SK-N-SH (cell line): ENCODE measurements around the gene ARHGAP26. TPM values are rescaled to one million over a fixed set of nuclear protein-coding genes. Genes with fewer than 3 reads are reported as not detected.

Experiments used
- CTCF ChIA-PET: fragments of 300-600, 350-600 bp; formaldehyde crosslinking; extraction: SDS; loops from one replicate; lab custom pipeline; 2021; lab: Yijun Ruan, JAX
- POLR2A ChIA-PET: fragments of 350-600 bp; sonication (Branson Sonifier 250); formaldehyde crosslinking; extraction: SDS; loops from one replicate; lab custom pipeline; 2020; ENCODE audit warnings: antibody characterized with exemption, inconsistent platforms; lab: Yijun Ruan, JAX
- DNase-seq: peaks from one replicate; pipeline ENCODE4 v3.0.0; 2012
- H2AFZ ChIP-seq: fragments of 200-600 bp; sonication (generic); 2 replicates; pipeline ENCODE4 v1.8.1; 2016; ENCODE audit warnings: antibody characterized with exemption, mild to moderate bottlenecking, low read depth
- H3F3A ChIP-seq: fragments of 200-600 bp; sonication (generic); replicated peaks from 2 replicates; pipeline ENCODE3; 2016; ENCODE audit warnings: antibody characterized with exemption, mild to moderate bottlenecking; ENCODE audit not compliant: insufficient read depth
- H3K27ac ChIP-seq, 2 experiments: fragments of 200-500 bp in 1 of 2; fragments of 200-600 bp in 1 of 2; sonication (Bioruptor generic) in 1 of 2; sonication (generic), shearing (Covaris generic) in 1 of 2; 2 replicates each; pipeline versions ENCODE4 v1.5.1 to v1.6.1; 2014 to 2016; ENCODE audit warnings: low read depth in 2 of 2, inconsistent platforms in 1 of 2, low read length in 1 of 2, mild to moderate bottlenecking in 1 of 2, mixed read lengths in 1 of 2
- H3K27me3 ChIP-seq: fragments of 200-600 bp; sonication (generic), shearing (Covaris generic); 2 replicates; pipeline ENCODE4 v1.6.1; 2016; ENCODE audit warnings: mixed run types; ENCODE audit not compliant: insufficient read depth
- H3K36me3 ChIP-seq, 2 experiments: fragments of 200-500 bp in 1 of 2; fragments of 200-600 bp in 1 of 2; sonication (Bioruptor generic) in 1 of 2; sonication (generic) in 1 of 2; replicated peaks in 1 of 2; 2 replicates each; pipeline versions ENCODE3 to v1.5.1; 2014 to 2016; ENCODE audit warnings: low read length in 1 of 2, mild to moderate bottlenecking in 1 of 2; ENCODE audit not compliant: insufficient read depth in 2 of 2, control insufficient read depth in 1 of 2
- H3K4me1 ChIP-seq, 2 experiments: fragments of 200-500 bp in 1 of 2; fragments of 200-600 bp in 1 of 2; sonication (Bioruptor generic) in 1 of 2; sonication (generic), shearing (Covaris generic) in 1 of 2; 2 replicates each; pipeline versions ENCODE4 v1.5.1 to v1.6.1; 2014 to 2016; ENCODE audit warnings: low read depth in 1 of 2, low read length in 1 of 2, mixed run types in 1 of 2; ENCODE audit not compliant: insufficient read depth in 2 of 2, control insufficient read depth in 1 of 2
- H3K4me2 ChIP-seq: fragments of 200-600 bp; sonication (generic), shearing (Covaris generic); 2 replicates; pipeline ENCODE4 v1.6.1; 2017; ENCODE audit warnings: mixed run types
- H3K4me3 ChIP-seq, 2 experiments: fragments of 200-500 bp in 1 of 2; fragments of 200-600 bp in 1 of 2; sonication (Bioruptor generic) in 1 of 2; sonication (generic), shearing (Covaris generic) in 1 of 2; 2 replicates each; pipeline versions ENCODE4 v1.5.1 to v1.8.1; 2014 to 2016; ENCODE audit warnings: low read depth in 2 of 2, inconsistent platforms in 1 of 2, low read length in 1 of 2, mild to moderate bottlenecking in 1 of 2, mixed read lengths in 1 of 2, moderate library complexity in 1 of 2
- H3K79me2 ChIP-seq: fragments of 200-600 bp; sonication (generic); 2 replicates; pipeline ENCODE4 v1.8.1; 2017; ENCODE audit warnings: mild to moderate bottlenecking; ENCODE audit not compliant: insufficient read depth
- H3K9ac ChIP-seq: fragments of 200-600 bp; sonication (generic); 2 replicates; pipeline ENCODE4 v1.6.1; 2017; ENCODE audit warnings: mixed run types
- H3K9me2 ChIP-seq: fragments of 200-600 bp; sonication (generic); 2 replicates; pipeline ENCODE4 v1.6.1; 2017; ENCODE audit warnings: mixed run types
- H3K9me3 ChIP-seq: fragments of 200-600 bp; sonication (generic); 2 replicates; pipeline ENCODE4 v1.6.1; 2017; ENCODE audit warnings: mixed run types, mild to moderate bottlenecking, moderate library complexity
- H4K20me1 ChIP-seq: fragments of 200-600 bp; sonication (generic); 2 replicates; pipeline ENCODE4 v1.6.1; 2017; ENCODE audit warnings: mild to moderate bottlenecking, mixed run types; ENCODE audit not compliant: insufficient read depth
- CTCF ChIP-seq: fragments of 200-600 bp; sonication (generic); IDR thresholded peaks from 2 replicates; pipeline ENCODE4 v1.6.1; 2017; ENCODE audit warnings: antibody characterized with exemption, mild to moderate bottlenecking, moderate library complexity
- ELF1 ChIP-seq: IDR thresholded peaks from 2 replicates; pipeline ENCODE4 v1.4.0; 2012
- FOSL2 ChIP-seq: IDR thresholded peaks from 2 replicates; pipeline ENCODE4 v1.4.0; 2012; ENCODE audit warnings: low read depth, mild to moderate bottlenecking, moderate library complexity, borderline replicate concordance
- FOXJ3 ChIP-seq: sonication (generic); formaldehyde crosslinking; IDR thresholded peaks from 2 replicates; pipeline ENCODE4 v1.5.1; 2020; ENCODE audit warnings: mild to moderate bottlenecking, missing genetic modification reagents
- GABPA ChIP-seq: IDR thresholded peaks from 2 replicates; pipeline ENCODE4 v1.4.0; 2012; ENCODE audit warnings: low read depth, mild to moderate bottlenecking
- PBX3 ChIP-seq: IDR thresholded peaks from 2 replicates; pipeline ENCODE4; 2012
- POLR2AphosphoS5 ChIP-seq: IDR thresholded peaks from 2 replicates; pipeline ENCODE4 v1.6.1; 2012; ENCODE audit warnings: low read depth, low read length
- RAD21 ChIP-seq: IDR thresholded peaks from 2 replicates; pipeline ENCODE4 v1.6.1; 2012; ENCODE audit warnings: mild to moderate bottlenecking, low read length
- RCOR1 ChIP-seq: fragments of 150-350 bp; IDR thresholded peaks from 2 replicates; pipeline ENCODE4 v1.6.1; 2017; ENCODE audit warnings: antibody characterized with exemption, low read length
- RFX5 ChIP-seq: IDR thresholded peaks from 2 replicates; pipeline ENCODE4 v1.6.1; 2012; ENCODE audit warnings: mild to moderate bottlenecking, improper control_type of control experiment, low read length
- RXRA ChIP-seq: IDR thresholded peaks from 2 replicates; pipeline ENCODE4 v1.4.0; 2012; ENCODE audit warnings: low read depth, mild to moderate bottlenecking, borderline replicate concordance
- SIN3A ChIP-seq: IDR thresholded peaks from 2 replicates; pipeline ENCODE4 v1.6.1; 2012; ENCODE audit warnings: low read depth, mild to moderate bottlenecking, low read length, moderate library complexity, borderline replicate concordance
- SMC3 ChIP-seq: IDR thresholded peaks from 2 replicates; pipeline ENCODE4 v1.6.1; 2012; ENCODE audit warnings: low read depth, low read length, improper control_type of control experiment
- TAF1 ChIP-seq: IDR thresholded peaks from 2 replicates; pipeline ENCODE4 v1.6.1; 2012; ENCODE audit warnings: low read depth, mild to moderate bottlenecking, low read length, moderate library complexity, borderline replicate concordance
- TCF12 ChIP-seq: IDR thresholded peaks from 2 replicates; pipeline ENCODE4 v1.4.0; 2012
- USF2 ChIP-seq: fragments of 150-350 bp; IDR thresholded peaks from 2 replicates; pipeline ENCODE4 v1.6.1; 2017; ENCODE audit warnings: antibody characterized with exemption, low read length, low read depth, borderline replicate concordance
- WGBS: methylation state at CpG from one replicate; pipeline ENCODE4 v1.1.6; 2017; ENCODE audit warnings: low lambda C conversion rate; 5-methylcytosine and 5-hydroxymethylcytosine counted together
- polyA plus RNA-seq, 3 experiments: library from polyadenylated mRNA; depleted of rRNA; stranded (reverse); fragments of >200 nt; gene quantifications; 2 replicates each; pipeline ENCODE4 v1.2.3, GENCODE V29; 2012
- TF ChIP-seq, protein P1 (sequence below): IDR thresholded peaks from 2 replicates; pipeline ENCODE4 v1.4.0; 2012; ENCODE audit warnings: low read depth, borderline replicate concordance

The ARHGAP26 gene
- polyA plus RNA-seq, 1 of the 3 experiments (the other 2 are of a cell fraction): 6.1 TPM

GRCh38 chr5:143180751-143181150, 410.6 kb downstream of the ARHGAP26 start (continued):
- no peak for TF ChIP-seq CTCF

DNA sequence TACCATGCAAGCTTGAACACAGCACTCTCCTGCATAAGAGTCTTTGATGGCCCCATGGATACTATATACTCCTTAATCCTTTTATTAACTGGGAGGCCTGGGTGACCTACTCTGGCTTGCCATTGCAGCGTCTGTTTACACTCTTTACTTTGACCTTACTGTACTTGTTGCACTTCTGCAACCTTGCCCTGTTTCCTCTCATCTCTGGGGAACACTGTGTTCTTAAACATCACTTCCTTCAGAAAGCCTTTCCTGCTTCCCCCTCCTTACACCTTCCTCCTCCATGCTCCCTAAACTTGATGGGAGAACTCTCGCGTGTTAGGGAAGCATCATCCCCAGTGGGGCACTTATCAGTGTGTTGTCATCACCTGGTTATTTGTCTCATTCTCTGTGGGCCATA, 411.0 kb downstream of the ARHGAP26 start:
- no peak overlapping the region for H2AFZ ChIP-seq
- peaks cover 3 to 10% of the 10 kb centered on the region in 2 experiments for H3K4me1 ChIP-seq
- TF ChIP-seq TAF1: no peak
- no peak for TF ChIP-seq TCF12
- no peak for TF ChIP-seq SIN3A
- no peak for TF ChIP-seq FOXJ3 (CRISPR knock-in tag)
- TF ChIP-seq USF2: no peak
- TF ChIP-seq CTCF: no peak
- no peak for TF ChIP-seq SMC3
- TF ChIP-seq RCOR1: no peak
- no peak for TF ChIP-seq RFX5
- TF ChIP-seq GABPA: no peak
- H3K79me2 ChIP-seq: no peaks in the 10 kb centered on the region
- no peak overlapping the region for H3K4me2 ChIP-seq
- no peaks in the 10 kb centered on the region for H3K9me3 ChIP-seq
- no peak overlapping the region for H3K9ac ChIP-seq
- no peak overlapping the region for H3K4me3 ChIP-seq
- no peaks in the 10 kb centered on the region for H3K36me3 ChIP-seq
- H3F3A ChIP-seq: peaks cover 8% of the 10 kb centered on the region
- H3K9me2 ChIP-seq: no peaks in the 10 kb centered on the region
- H4K20me1 ChIP-seq: no peaks in the 10 kb centered on the region
- H3K27me3 ChIP-seq: no peaks in the 10 kb centered on the region
- CTCF ChIA-PET: no interaction called here
- DNase-seq: no peak
- 89% methylated on average over 3 of the region's 3 CpGs for WGBS
- POLR2A ChIA-PET: no interaction called here
- no peak overlapping the region for H3K27ac ChIP-seq

- no peaks in the 10 kb centered on the region for H3K9me3 ChIP-seq
- H3K9me2 ChIP-seq: no peaks in the 10 kb centered on the region
- H3K27me3 ChIP-seq: no peaks in the 10 kb centered on the region
- no peak overlapping the region for H3K27ac ChIP-seq
- POLR2A ChIA-PET: no interaction called here
- CTCF ChIA-PET: no interaction called here
- H3K9ac ChIP-seq: no peak overlapping the region
- no peaks in the 10 kb centered on the region for H3K79me2 ChIP-seq
- DNase-seq: no peak
- H3K4me1 ChIP-seq: peaks cover 3 to 5% of the 10 kb centered on the region in 2 experiments
- no peaks in the 10 kb centered on the region for H3K36me3 ChIP-seq
- no peaks in the 10 kb centered on the region for H4K20me1 ChIP-seq
- 97% methylated on average over 3 of the region's 3 CpGs for WGBS
- H3K4me3 ChIP-seq: no peak overlapping the region
- H2AFZ ChIP-seq: no peak overlapping the region
- H3F3A ChIP-seq: peaks cover 8% of the 10 kb centered on the region
- H3K4me2 ChIP-seq: no peak overlapping the region
- TF ChIP-seq RCOR1 (no peak), POLR2AphosphoS5 (no peak), RXRA (no peak), TCF12 (no peak), RAD21 (no peak), FOSL2 (no peak), CTCF (no peak), GABPA (no peak), ELF1 (no peak), PBX3 (no peak), SMC3 (no peak)
- TF ChIP-seq, protein P1, sequence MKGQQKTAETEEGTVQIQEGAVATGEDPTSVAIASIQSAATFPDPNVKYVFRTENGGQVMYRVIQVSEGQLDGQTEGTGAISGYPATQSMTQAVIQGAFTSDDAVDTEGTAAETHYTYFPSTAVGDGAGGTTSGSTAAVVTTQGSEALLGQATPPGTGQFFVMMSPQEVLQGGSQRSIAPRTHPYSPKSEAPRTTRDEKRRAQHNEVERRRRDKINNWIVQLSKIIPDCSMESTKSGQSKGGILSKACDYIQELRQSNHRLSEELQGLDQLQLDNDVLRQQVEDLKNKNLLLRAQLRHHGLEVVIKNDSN: no peak
These were observed 411.9 kb downstream of the ARHGAP26 start for GRCh38 chr5:143182106-143182505.
